ENCODE measurements around the gene CNR1. TPM values are rescaled to one million over a fixed set of nuclear protein-coding genes. Genes with fewer than 3 reads are reported as not detected.

Gene CNR1
- total RNA-seq, 6 experiments from 2014 or later, result 0.05 to 0.14 (median 0.12) TPM; not detected in 3

DNA sequence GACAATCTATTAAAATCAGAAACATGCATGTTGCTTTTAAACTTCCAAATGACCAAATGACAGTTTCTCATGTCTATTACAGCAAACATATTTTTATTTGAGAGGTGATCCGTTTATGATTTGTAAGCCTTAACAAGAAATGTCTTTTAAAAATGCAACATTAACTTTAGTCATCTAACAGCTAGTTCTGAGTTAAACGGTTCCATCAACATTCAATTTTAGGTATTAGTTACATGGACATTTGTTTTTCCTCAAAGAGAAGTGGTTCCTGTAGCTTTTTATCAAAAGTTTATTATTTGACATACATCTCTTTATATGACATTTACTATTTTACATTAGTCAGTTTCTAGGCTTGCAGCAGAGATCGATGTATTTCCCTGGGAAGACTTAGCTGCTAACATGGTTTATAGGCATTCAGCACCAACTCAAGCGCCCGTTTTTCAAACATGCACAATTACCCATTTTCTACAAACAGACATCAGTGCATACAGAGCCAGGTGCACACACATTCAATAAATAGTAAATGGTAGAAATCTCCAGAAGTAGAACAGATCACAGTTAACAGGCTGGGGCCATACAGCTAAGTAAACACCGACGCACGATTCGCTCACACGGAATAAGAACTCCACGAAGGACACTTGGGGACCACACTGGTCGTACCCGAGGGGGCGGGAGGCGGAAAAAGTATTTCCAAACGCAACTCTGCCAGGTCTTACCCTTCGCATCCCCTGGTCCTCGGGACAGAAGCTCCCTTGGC, 882 bp downstream of the CNR1 start:
- Histone ChIP-seq H3K4me3 (peak overlapping the region; percentile 40 to 52 (median 48)), H3K9me3 (no peaks in the 10 kb centered on the region), H3K36me3 (no peaks in the 10 kb centered on the region), H3K27ac (no peak overlapping the region), H3K4me1 (peaks cover 0 to 16% (median 0%) of the 10 kb centered on the region in 4 donors), H3K27me3 (peaks cover 0 to 35% of the 10 kb centered on the region in 2 donors)
- peak in 1 of 4 donors; percentile 5 for ATAC-seq
- WGBS (ENCODE audit: insufficient coverage, low coverage, low lambda C conversion rate, missing lambda C conversion rate), result 10% methylated on average over 15 of the region's 18 CpGs
- no peak for DNase-seq
- intact Hi-C loops (cut with DNase I), result no loop called here
- TF ChIP-seq POLR2A (IDR thresholded peaks at IDR 0.05), result no peak
- TF ChIP-seq, protein P1, sequence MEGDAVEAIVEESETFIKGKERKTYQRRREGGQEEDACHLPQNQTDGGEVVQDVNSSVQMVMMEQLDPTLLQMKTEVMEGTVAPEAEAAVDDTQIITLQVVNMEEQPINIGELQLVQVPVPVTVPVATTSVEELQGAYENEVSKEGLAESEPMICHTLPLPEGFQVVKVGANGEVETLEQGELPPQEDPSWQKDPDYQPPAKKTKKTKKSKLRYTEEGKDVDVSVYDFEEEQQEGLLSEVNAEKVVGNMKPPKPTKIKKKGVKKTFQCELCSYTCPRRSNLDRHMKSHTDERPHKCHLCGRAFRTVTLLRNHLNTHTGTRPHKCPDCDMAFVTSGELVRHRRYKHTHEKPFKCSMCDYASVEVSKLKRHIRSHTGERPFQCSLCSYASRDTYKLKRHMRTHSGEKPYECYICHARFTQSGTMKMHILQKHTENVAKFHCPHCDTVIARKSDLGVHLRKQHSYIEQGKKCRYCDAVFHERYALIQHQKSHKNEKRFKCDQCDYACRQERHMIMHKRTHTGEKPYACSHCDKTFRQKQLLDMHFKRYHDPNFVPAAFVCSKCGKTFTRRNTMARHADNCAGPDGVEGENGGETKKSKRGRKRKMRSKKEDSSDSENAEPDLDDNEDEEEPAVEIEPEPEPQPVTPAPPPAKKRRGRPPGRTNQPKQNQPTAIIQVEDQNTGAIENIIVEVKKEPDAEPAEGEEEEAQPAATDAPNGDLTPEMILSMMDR (IDR thresholded peaks at IDR 0.05), result no peak

DNA sequence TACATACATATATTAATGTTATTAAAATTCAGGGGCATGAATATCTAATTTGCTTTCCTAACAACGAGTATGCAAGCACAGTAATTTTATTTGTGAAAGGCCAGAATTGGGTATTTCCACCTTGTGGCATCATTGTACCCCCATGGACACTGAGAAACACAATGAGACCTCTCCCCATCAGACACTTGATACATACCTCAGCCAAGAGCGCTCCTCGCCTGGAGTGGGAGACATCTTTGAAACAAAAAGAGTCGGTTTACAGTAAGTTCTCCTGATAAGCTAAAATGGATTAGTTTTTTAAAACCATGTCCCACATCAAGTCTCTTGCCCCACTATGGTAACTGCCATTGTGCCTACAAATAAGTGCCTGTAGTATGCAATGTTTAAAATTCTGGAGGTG, 2.1 kb downstream of the CNR1 start:
- no peak for ATAC-seq
- Histone ChIP-seq H3K27ac (no peak overlapping the region), H3K4me1 (peaks cover 0 to 16% (median 0%) of the 10 kb centered on the region in 4 donors), H3K9me3 (no peaks in the 10 kb centered on the region), H3K36me3 (no peaks in the 10 kb centered on the region), H3K4me3 (no peak overlapping the region), H3K27me3 (peaks cover 0 to 35% of the 10 kb centered on the region in 2 donors)
- TF ChIP-seq POLR2A (IDR thresholded peaks at IDR 0.05), result no peak
- TF ChIP-seq, protein P1 (IDR thresholded peaks at IDR 0.05), result no peak
- intact Hi-C loops (cut with DNase I), result no loop called here
- DNase-seq, result no peak
- 61% methylated on average over 4 of the region's 4 CpGs for WGBS (ENCODE audit: insufficient coverage, low coverage, low lambda C conversion rate, missing lambda C conversion rate)

DNA sequence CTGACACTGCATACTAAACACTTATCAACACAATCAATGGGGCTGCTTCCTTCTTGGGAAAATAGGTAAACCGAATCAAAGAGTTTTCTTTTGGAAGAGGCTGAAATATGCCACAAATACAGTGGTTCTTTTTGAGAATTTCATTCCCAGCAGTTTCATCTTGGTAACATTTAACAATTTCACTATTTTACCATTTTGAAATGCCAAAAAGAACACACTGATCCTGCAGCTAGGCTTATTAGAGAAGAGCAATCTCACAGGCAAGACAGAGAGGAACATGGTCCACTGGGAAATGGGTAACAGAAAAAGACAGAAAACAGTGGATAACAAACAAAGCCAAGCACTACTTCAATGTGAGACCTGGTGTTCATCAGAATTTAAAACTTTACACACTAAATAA, 2.5 kb downstream of the CNR1 start:
- TF ChIP-seq POLR2A (IDR thresholded peaks at IDR 0.05), result no peak
- TF ChIP-seq, protein P1 (IDR thresholded peaks at IDR 0.05), result no peak
- WGBS (ENCODE audit: insufficient coverage, low coverage, low lambda C conversion rate, missing lambda C conversion rate), result 77% methylated on average over 1 of the region's 1 CpG
- Histone ChIP-seq H3K4me1 (peaks cover 0 to 16% (median 0%) of the 10 kb centered on the region in 4 donors), H3K27ac (no peak overlapping the region), H3K9me3 (no peaks in the 10 kb centered on the region), H3K4me3 (no peak overlapping the region), H3K27me3 (peaks cover 0 to 35% of the 10 kb centered on the region in 2 donors), H3K36me3 (no peaks in the 10 kb centered on the region)
- DNase-seq, result no peak
- no peak for ATAC-seq
- intact Hi-C loops (cut with DNase I), result no loop called here

- 41% methylated on average over 4 of the region's 4 CpGs for WGBS (ENCODE audit: insufficient coverage, low coverage, low lambda C conversion rate, missing lambda C conversion rate)
- Histone ChIP-seq H3K27ac (no peak overlapping the region), H3K4me3 (no peak overlapping the region), H3K27me3 (peaks cover 0 to 28% of the 10 kb centered on the region in 2 donors), H3K4me1 (peaks cover 0 to 12% (median 0%) of the 10 kb centered on the region in 4 donors), H3K36me3 (no peaks in the 10 kb centered on the region), H3K9me3 (no peaks in the 10 kb centered on the region)
- no peak for TF ChIP-seq POLR2A (IDR thresholded peaks at IDR 0.05)
- TF ChIP-seq, protein P1 (IDR thresholded peaks at IDR 0.05), result no peak
- DNase-seq (no peak), ATAC-seq (no peak)
- intact Hi-C loops (cut with DNase I), result no loop called here
Observed at GRCh38 chr6:88161940-88162339, 4.2 kb downstream of the CNR1 start.
